ENCODE measurements around the gene IRAK1BP1. TPM values are rescaled to one million over a fixed set of nuclear protein-coding genes. Genes with fewer than 3 reads are reported as not detected.
A peak's percentile ranks its signal among the peaks of the same experiment; 100 is the strongest.

The IRAK1BP1 gene, protein sequence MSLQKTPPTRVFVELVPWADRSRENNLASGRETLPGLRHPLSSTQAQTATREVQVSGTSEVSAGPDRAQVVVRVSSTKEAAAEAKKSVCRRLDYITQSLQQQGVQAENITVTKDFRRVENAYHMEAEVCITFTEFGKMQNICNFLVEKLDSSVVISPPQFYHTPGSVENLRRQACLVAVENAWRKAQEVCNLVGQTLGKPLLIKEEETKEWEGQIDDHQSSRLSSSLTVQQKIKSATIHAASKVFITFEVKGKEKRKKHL
- 6.2 TPM for total RNA-seq
- 3.8 TPM for polyA plus RNA-seq
- long read RNA-seq, donor 1: 0 reads
- long read RNA-seq, donor 2: 0 reads
- long read RNA-seq, donor 3, full-length matches to known transcripts: 4 of 4 reads
- long read RNA-seq, donor 3, partial matches to known transcripts: 0 of 4 reads
- long read RNA-seq, donor 3, other reads (novel, unspliced or antisense): 0 of 4 reads
- long read RNA-seq, donor 4: 0 reads
- long read RNA-seq, donor 5, full-length matches to known transcripts: 7 of 7 reads
- long read RNA-seq, donor 5, partial matches to known transcripts: 0 of 7 reads
- long read RNA-seq, donor 5, other reads (novel, unspliced or antisense): 0 of 7 reads
- long read RNA-seq, donor 6, full-length matches to known transcripts: 5 of 33 reads
- long read RNA-seq, donor 6, partial matches to known transcripts: 28 of 33 reads
- long read RNA-seq, donor 6, other reads (novel, unspliced or antisense): 0 of 33 reads
- long read RNA-seq, donor 7, full-length matches to known transcripts: 5 of 5 reads
- long read RNA-seq, donor 7, partial matches to known transcripts: 0 of 5 reads
- long read RNA-seq, donor 7, other reads (novel, unspliced or antisense): 0 of 5 reads
- long read RNA-seq, donor 8, partial matches to known transcripts: 7 of 7 reads
- long read RNA-seq, donor 8, other reads (novel, unspliced or antisense): 0 of 7 reads
- long read RNA-seq, donor 9, full-length matches to known transcripts: 2 of 2 reads
- long read RNA-seq, donor 9, partial matches to known transcripts: 0 of 2 reads
- long read RNA-seq, donor 9, other reads (novel, unspliced or antisense): 0 of 2 reads
- long read RNA-seq, donor 10, full-length matches to known transcripts: 8 of 8 reads
- long read RNA-seq, donor 10, partial matches to known transcripts: 0 of 8 reads
- long read RNA-seq, donor 10, other reads (novel, unspliced or antisense): 0 of 8 reads

DNA sequence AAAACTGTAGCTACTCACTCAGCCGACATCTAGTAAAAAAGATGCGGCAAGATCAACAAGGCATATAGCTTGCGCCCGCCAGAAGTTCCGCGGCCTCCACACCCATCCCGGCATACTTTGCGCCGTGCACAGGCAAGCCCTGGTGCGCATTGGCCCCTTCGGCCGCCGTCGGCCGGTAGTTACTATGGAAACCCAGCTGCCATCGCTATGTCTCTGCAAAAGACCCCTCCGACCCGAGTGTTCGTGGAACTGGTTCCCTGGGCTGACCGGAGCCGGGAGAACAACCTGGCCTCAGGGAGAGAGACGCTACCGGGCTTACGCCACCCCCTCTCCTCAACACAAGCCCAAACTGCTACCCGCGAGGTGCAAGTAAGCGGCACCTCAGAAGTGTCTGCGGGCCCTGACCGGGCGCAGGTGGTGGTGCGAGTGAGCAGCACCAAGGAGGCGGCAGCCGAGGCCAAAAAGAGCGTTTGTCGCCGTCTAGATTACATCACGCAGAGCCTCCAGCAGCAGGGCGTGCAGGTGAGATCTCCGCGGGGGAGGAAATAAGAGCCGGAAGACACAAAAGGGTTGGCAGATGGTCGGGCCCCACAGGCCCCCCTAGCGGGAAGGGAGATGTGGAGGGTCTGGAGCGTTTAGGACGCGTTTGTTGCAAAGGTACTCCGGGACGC is at the start of gene IRAK1BP1:
TSS of gene IRAK1BP1 (plus strand) at position 182 of the 671 bp plus-strand sequence. CDS start at position 208, 26 bp downstream.
- peak; percentile 48 to 92 (median 81) for DNase-seq (ENCODE audit: low read depth in 6 of 9, low spot score in 9 of 9)
- peak within 1 kb of the TSS; percentile 68 to 95 for H3K4me3 ChIP-seq (ENCODE audit: low read length in 2 of 2)
- no peaks in the 10 kb centered on the region for H3K9me3 ChIP-seq (ENCODE audit: control insufficient read depth in 2 of 2, insufficient read depth in 1 of 2, low read length in 1 of 2)
- under 1% methylated on average over 48 of the region's 48 CpGs for WGBS
- no peaks in the 10 kb centered on the region for H3K27me3 ChIP-seq (ENCODE audit: control insufficient read depth in 2 of 2, insufficient read depth in 1 of 2, low read length in 1 of 2)
- peaks cover 0 to 3% of the 10 kb centered on the region in 2 donors for H3K4me1 ChIP-seq (ENCODE audit: control insufficient read depth in 2 of 2, insufficient read depth in 2 of 2, low read length in 2 of 2)
- H3K36me3 ChIP-seq (ENCODE audit: control insufficient read depth in 2 of 2, insufficient read depth in 2 of 2, low read length in 1 of 2): no peaks in the 10 kb centered on the region
- peak within 1 kb of the TSS; percentile 84 to 90 for H3K27ac ChIP-seq (ENCODE audit: low read depth in 1 of 2, low read length in 1 of 2)

DNA sequence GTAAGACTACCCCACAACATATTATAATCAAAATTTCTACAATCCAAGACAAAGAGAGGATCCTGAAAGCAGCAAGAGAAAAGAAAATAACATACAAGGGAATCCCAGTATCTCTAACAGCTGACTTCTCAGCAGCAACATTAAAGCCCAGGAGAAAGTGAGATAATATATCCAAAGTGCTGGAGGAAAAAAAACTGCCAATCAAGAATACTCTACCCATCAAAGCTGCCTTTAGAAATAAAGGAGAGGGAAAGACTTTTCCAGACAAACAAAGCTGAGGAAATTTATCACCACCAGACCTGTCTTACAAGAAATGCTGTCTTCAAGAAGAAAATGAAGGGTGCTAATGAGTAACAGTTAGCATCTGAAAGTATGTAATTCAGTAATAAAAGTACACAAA is 43.3 kb upstream of the IRAK1BP1 start:
- no peaks in the 10 kb centered on the region for H3K9me3 ChIP-seq (ENCODE audit: control insufficient read depth in 2 of 2, insufficient read depth in 1 of 2, low read length in 1 of 2)
- no peak overlapping the region for H3K4me3 ChIP-seq (ENCODE audit: low read length in 2 of 2)
- H3K4me1 ChIP-seq (ENCODE audit: control insufficient read depth in 2 of 2, insufficient read depth in 2 of 2, low read length in 2 of 2): no peaks in the 10 kb centered on the region
- no peaks in the 10 kb centered on the region for H3K27me3 ChIP-seq (ENCODE audit: control insufficient read depth in 2 of 2, insufficient read depth in 1 of 2, low read length in 1 of 2)
- no peak for DNase-seq (ENCODE audit: low read depth in 6 of 9, low spot score in 9 of 9)
- H3K36me3 ChIP-seq (ENCODE audit: control insufficient read depth in 2 of 2, insufficient read depth in 2 of 2, low read length in 1 of 2): no peaks in the 10 kb centered on the region
- H3K27ac ChIP-seq (ENCODE audit: low read depth in 1 of 2, low read length in 1 of 2): no peak overlapping the region

DNA sequence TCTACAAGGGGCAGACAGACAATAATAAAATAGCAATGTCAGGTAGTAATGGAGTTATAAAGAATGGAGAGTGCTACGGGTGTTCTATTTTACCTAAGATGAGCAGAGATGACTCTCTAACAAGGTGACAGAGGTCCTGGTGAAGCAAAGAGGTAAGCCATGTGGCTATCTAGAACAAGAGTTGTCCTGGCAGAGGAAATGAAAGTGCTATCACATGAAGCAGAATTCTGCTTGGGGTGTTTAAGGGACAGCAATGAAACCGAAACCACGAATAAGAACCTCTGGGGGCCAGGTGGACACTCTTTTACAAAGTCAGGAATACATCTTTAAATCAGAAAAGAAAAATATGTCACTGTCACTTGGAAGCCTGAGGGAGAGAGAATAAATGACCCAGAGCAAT is 37.9 kb upstream of the IRAK1BP1 start:
- no peaks in the 10 kb centered on the region for H3K36me3 ChIP-seq (ENCODE audit: control insufficient read depth in 2 of 2, insufficient read depth in 2 of 2, low read length in 1 of 2)
- H3K4me1 ChIP-seq (ENCODE audit: control insufficient read depth in 2 of 2, insufficient read depth in 2 of 2, low read length in 2 of 2): no peaks in the 10 kb centered on the region
- DNase-seq (ENCODE audit: low read depth in 6 of 9, low spot score in 9 of 9): no peak
- H3K4me3 ChIP-seq (ENCODE audit: low read length in 2 of 2): no peak overlapping the region
- H3K9me3 ChIP-seq (ENCODE audit: control insufficient read depth in 2 of 2, insufficient read depth in 1 of 2, low read length in 1 of 2): no peaks in the 10 kb centered on the region
- H3K27me3 ChIP-seq (ENCODE audit: control insufficient read depth in 2 of 2, insufficient read depth in 1 of 2, low read length in 1 of 2): no peaks in the 10 kb centered on the region
- WGBS: 94% methylated on average over 3 of the region's 3 CpGs
- H3K27ac ChIP-seq (ENCODE audit: low read depth in 1 of 2, low read length in 1 of 2): no peak overlapping the region

GRCh38 chr6:78830805-78831204 is 36.5 kb upstream of the IRAK1BP1 start:
- H3K27ac ChIP-seq (ENCODE audit: low read depth in 1 of 2, low read length in 1 of 2): no peak overlapping the region
- 90% methylated on average over 2 of the region's 2 CpGs for WGBS
- H3K36me3 ChIP-seq (ENCODE audit: control insufficient read depth in 2 of 2, insufficient read depth in 2 of 2, low read length in 1 of 2): no peaks in the 10 kb centered on the region
- no peaks in the 10 kb centered on the region for H3K27me3 ChIP-seq (ENCODE audit: control insufficient read depth in 2 of 2, insufficient read depth in 1 of 2, low read length in 1 of 2)
- H3K4me1 ChIP-seq (ENCODE audit: control insufficient read depth in 2 of 2, insufficient read depth in 2 of 2, low read length in 2 of 2): no peaks in the 10 kb centered on the region
- no peak overlapping the region for H3K4me3 ChIP-seq (ENCODE audit: low read length in 2 of 2)
- H3K9me3 ChIP-seq (ENCODE audit: control insufficient read depth in 2 of 2, insufficient read depth in 1 of 2, low read length in 1 of 2): no peaks in the 10 kb centered on the region
- DNase-seq (ENCODE audit: low read depth in 6 of 9, low spot score in 9 of 9): no peak

DNA sequence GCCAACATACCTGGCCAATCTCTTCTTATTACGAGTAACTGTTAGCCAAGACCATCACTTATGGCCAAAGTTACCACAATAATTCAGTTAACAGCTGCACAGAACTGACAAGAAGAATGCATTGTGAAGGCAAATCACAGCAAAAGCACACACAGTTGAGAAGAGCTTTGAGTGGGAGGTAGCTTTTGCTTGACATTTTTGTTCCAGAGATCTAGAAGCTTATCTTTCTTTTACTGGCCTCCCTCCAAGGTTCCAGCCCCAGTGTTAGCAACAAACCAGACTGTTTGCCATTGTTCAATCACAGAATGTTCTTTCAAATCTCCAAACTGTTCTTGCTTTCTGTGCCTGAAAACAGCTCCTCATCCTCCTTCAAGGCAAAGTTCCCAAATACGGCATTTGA is 35.9 kb upstream of the IRAK1BP1 start:
- Histone ChIP-seq H3K36me3 (ENCODE audit: control insufficient read depth in 2 of 2, insufficient read depth in 2 of 2, low read length in 1 of 2) (no peaks in the 10 kb centered on the region), H3K4me3 (ENCODE audit: low read length in 2 of 2) (no peak overlapping the region), H3K9me3 (ENCODE audit: control insufficient read depth in 2 of 2, insufficient read depth in 1 of 2, low read length in 1 of 2) (no peaks in the 10 kb centered on the region), H3K27ac (ENCODE audit: low read depth in 1 of 2, low read length in 1 of 2) (no peak overlapping the region), H3K27me3 (ENCODE audit: control insufficient read depth in 2 of 2, insufficient read depth in 1 of 2, low read length in 1 of 2) (no peaks in the 10 kb centered on the region), H3K4me1 (ENCODE audit: control insufficient read depth in 2 of 2, insufficient read depth in 2 of 2, low read length in 2 of 2) (no peaks in the 10 kb centered on the region)
- no peak for DNase-seq (ENCODE audit: low read depth in 6 of 9, low spot score in 9 of 9)
- WGBS: 95% methylated on average over 2 of the region's 2 CpGs

DNA sequence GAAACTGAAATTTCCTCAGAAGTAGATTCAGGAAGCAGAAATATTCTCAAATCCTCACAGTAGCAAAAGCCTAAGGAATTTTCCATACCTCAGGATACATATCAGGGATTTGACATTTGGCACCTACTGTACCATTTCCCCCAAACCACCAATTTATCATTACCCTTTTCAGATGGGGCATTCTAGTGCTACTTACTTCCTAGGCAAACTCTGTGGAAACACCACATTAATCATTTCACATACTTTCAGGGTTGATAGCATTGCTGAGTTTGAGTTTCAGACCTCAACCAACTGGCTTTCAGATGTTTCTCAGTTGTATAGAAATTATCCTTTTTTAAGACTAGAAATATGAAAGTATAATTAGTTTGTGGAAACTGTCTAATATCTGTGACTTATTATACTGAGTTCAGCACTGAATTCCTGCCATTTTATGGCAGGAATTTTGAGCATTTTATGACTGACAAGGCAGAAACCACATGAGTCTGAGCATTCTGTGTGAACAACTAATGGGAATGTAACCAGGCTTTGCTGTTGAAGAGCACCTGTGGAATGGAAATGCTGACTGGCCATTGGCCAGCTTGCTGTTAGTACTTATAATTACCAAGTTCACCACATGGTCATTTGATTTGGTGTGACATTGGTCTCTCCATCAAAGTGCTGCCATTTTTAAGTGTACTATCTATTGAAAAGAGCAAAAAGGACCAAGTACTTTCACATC is 35.1 kb upstream of the IRAK1BP1 start:
- DNase-seq (ENCODE audit: low read depth in 6 of 9, low spot score in 9 of 9): no peak
- H3K4me3 ChIP-seq (ENCODE audit: low read length in 2 of 2): no peak overlapping the region
- H3K4me1 ChIP-seq (ENCODE audit: control insufficient read depth in 2 of 2, insufficient read depth in 2 of 2, low read length in 2 of 2): no peaks in the 10 kb centered on the region
- H3K27me3 ChIP-seq (ENCODE audit: control insufficient read depth in 2 of 2, insufficient read depth in 1 of 2, low read length in 1 of 2): no peaks in the 10 kb centered on the region
- no peaks in the 10 kb centered on the region for H3K36me3 ChIP-seq (ENCODE audit: control insufficient read depth in 2 of 2, insufficient read depth in 2 of 2, low read length in 1 of 2)
- no peaks in the 10 kb centered on the region for H3K9me3 ChIP-seq (ENCODE audit: control insufficient read depth in 2 of 2, insufficient read depth in 1 of 2, low read length in 1 of 2)
- no peak overlapping the region for H3K27ac ChIP-seq (ENCODE audit: low read depth in 1 of 2, low read length in 1 of 2)

- no peak overlapping the region for H3K4me3 ChIP-seq (ENCODE audit: low read length in 2 of 2)
- no peaks in the 10 kb centered on the region for H3K9me3 ChIP-seq (ENCODE audit: control insufficient read depth in 2 of 2, insufficient read depth in 1 of 2, low read length in 1 of 2)
- DNase-seq (ENCODE audit: low read depth in 6 of 9, low spot score in 9 of 9): no peak
- no peaks in the 10 kb centered on the region for H3K4me1 ChIP-seq (ENCODE audit: control insufficient read depth in 2 of 2, insufficient read depth in 2 of 2, low read length in 2 of 2)
- H3K27me3 ChIP-seq (ENCODE audit: control insufficient read depth in 2 of 2, insufficient read depth in 1 of 2, low read length in 1 of 2): no peaks in the 10 kb centered on the region
- no peaks in the 10 kb centered on the region for H3K36me3 ChIP-seq (ENCODE audit: control insufficient read depth in 2 of 2, insufficient read depth in 2 of 2, low read length in 1 of 2)
- H3K27ac ChIP-seq (ENCODE audit: low read depth in 1 of 2, low read length in 1 of 2): no peak overlapping the region
Observed at GRCh38 chr6:78835817-78836216, 31.5 kb upstream of the IRAK1BP1 start.

GRCh38 chr6:78836598-78836997 is 30.8 kb upstream of the IRAK1BP1 start:
- DNase-seq (ENCODE audit: low read depth in 6 of 9, low spot score in 9 of 9): no peak
- Histone ChIP-seq H3K27ac (ENCODE audit: low read depth in 1 of 2, low read length in 1 of 2) (no peak overlapping the region), H3K4me1 (ENCODE audit: control insufficient read depth in 2 of 2, insufficient read depth in 2 of 2, low read length in 2 of 2) (no peaks in the 10 kb centered on the region), H3K36me3 (ENCODE audit: control insufficient read depth in 2 of 2, insufficient read depth in 2 of 2, low read length in 1 of 2) (no peaks in the 10 kb centered on the region), H3K27me3 (ENCODE audit: control insufficient read depth in 2 of 2, insufficient read depth in 1 of 2, low read length in 1 of 2) (no peaks in the 10 kb centered on the region), H3K9me3 (ENCODE audit: control insufficient read depth in 2 of 2, insufficient read depth in 1 of 2, low read length in 1 of 2) (no peaks in the 10 kb centered on the region), H3K4me3 (ENCODE audit: low read length in 2 of 2) (no peak overlapping the region)
- WGBS: 84% methylated on average over 3 of the region's 3 CpGs
